Heart left ventricle (tissue), 13 donors: ENCODE data around the gene CYBA.

Experiments
- CTCF ChIP-seq, 12 donors: fragments of 200-600 bp; sonication (generic) in 4 of 12; IDR thresholded peaks; one replicate each; pipeline versions ENCODE4 v1.5.0 to v1.8.0; 2018 to 2022; ENCODE audit warnings: antibody characterized with exemption in 12 of 12, mild to moderate bottlenecking in 5 of 12
- POLR2A ChIP-seq, 2 donors: fragments of 450-650 bp; IDR thresholded peaks; one replicate each; pipeline ENCODE4 v1.6.1; 2017; ENCODE audit warnings: antibody characterized with exemption in 2 of 2, mild to moderate bottlenecking in 2 of 2, moderate library complexity in 2 of 2
- donor health status: ischemic (EF 13 %, LVEDD 7.1; RV severe dilation, severe dysfunction).
- donor health status: DM: no; HTN: yes; CAD: no.
- donor health status: DM: no; HTN: no; CAD: no.
- donor health status: ischemic (EF 25% LVEDD 6.9; RV normal size, moderate dysfunction).
- donor health status: ischemic (EF 25% LVEDD 5.7; RV mildly dilated, moderate dysfunction).
- donor health status: ischemic (EF 35%, LVEDD 5.7; RV mildly dilated, moderate dysfunction).
- donor health status: nonischemic (EF 11% LVEDD 7.7; RV severe dilation, severe dysfunction).
- donor health status: DM: yes; HTN: yes; CAD: no.
- donor health status: PGD.
- donor health status: ischemic (EF 29% LVEDD 5.4; RV normal size, mild dysfunction).
- donor health status: nonischemic (EF 23%, LVEDD 6.1; RV moderate dilation, normal function).

GRCh38 chr16:88651989-88652761 lies 1.3 kb upstream of the CYBA start:
- TF ChIP-seq POLR2A (IDR thresholded peaks at IDR 0.05) (no peak), CTCF (IDR thresholded peaks at IDR 0.05) (no peak)
